Fibroblast of lung (primary cell): ENCODE results near the gene PCDHB10.

Source experiments
- EZH2 ChIP-seq: IDR thresholded peaks from 2 replicates; pipeline ENCODE4 v1.5.1; 2012; ENCODE audit warnings: low read length, control low read depth, mild to moderate bottlenecking; ENCODE audit errors: missing control alignments
- TF ChIP-seq, protein P1 (sequence below), 2 donors: IDR thresholded peaks in 1 of 2; conservative IDR thresholded peaks in 1 of 2; 1 replicate in 1 of 2; 2 replicates in 1 of 2; pipeline ENCODE4 v1.5.1; 2011 to 2012; ENCODE audit warnings: low read length in 2 of 2, control low read depth in 1 of 2, inconsistent platforms in 1 of 2, low read depth in 1 of 2, mild to moderate bottlenecking in 1 of 2

DNA sequence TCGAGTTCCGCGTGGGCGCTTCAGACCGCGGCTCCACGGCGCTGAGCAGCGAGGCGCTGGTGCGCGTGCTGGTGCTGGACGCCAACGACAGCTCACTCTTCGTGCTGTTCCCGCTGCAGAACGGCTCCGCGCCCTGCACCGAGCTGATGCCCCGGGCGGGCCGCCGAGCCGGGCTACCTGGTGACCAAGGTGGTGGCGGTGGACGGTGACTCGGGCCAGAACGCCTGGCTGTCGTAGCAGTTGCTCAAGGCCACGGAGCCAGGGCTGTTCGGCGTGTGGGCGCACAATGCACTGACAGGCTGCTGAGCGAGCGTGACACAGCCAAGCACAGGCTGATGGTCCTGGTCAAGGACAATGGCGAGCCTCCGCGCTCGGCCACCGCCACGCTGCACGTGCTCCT is 49.3 kb downstream of the PCDHB10 start:
- TF ChIP-seq, protein P1, sequence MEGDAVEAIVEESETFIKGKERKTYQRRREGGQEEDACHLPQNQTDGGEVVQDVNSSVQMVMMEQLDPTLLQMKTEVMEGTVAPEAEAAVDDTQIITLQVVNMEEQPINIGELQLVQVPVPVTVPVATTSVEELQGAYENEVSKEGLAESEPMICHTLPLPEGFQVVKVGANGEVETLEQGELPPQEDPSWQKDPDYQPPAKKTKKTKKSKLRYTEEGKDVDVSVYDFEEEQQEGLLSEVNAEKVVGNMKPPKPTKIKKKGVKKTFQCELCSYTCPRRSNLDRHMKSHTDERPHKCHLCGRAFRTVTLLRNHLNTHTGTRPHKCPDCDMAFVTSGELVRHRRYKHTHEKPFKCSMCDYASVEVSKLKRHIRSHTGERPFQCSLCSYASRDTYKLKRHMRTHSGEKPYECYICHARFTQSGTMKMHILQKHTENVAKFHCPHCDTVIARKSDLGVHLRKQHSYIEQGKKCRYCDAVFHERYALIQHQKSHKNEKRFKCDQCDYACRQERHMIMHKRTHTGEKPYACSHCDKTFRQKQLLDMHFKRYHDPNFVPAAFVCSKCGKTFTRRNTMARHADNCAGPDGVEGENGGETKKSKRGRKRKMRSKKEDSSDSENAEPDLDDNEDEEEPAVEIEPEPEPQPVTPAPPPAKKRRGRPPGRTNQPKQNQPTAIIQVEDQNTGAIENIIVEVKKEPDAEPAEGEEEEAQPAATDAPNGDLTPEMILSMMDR (conservative IDR thresholded peaks at IDR 0.05 in 1 of 2, IDR thresholded peaks at IDR 0.05 in 1 of 2; ENCODE audit: low read depth in 1 of 2, low read length in 2 of 2) = no peak
- TF ChIP-seq EZH2 = no peak
